ENCODE data around the gene DGKI. TPM values are rescaled to one million over a fixed set of nuclear protein-coding genes. Genes with fewer than 3 reads are reported as not detected.

The DGKI gene
- total RNA-seq, 1 donor from 2014 or later = 2.2 TPM

- H3K27ac Mint-ChIP-seq (ENCODE audit: unreplicated experiment) = no peak overlapping the region
- no peak overlapping the region for H3K4me3 Mint-ChIP-seq
- TF ChIP-seq CTCF (conservative IDR thresholded peaks at IDR 0.05) = no peak
- peaks cover 50% of the 10 kb centered on the region for H3K4me1 Mint-ChIP-seq
- DNase-seq (ENCODE audit: low read depth, low spot score) = no peak
- no peaks in the 10 kb centered on the region for H3K36me3 Mint-ChIP-seq (ENCODE audit: low read depth)
- no peaks in the 10 kb centered on the region for H3K9me3 Mint-ChIP-seq
- no peaks in the 10 kb centered on the region for H3K27me3 Mint-ChIP-seq (ENCODE audit: low read depth)
Measured at GRCh38 chr7:137413901-137414300, 432.9 kb downstream of the DGKI start.

- no peak overlapping the region for H3K4me3 Mint-ChIP-seq
- no peak overlapping the region for H3K27ac Mint-ChIP-seq (ENCODE audit: unreplicated experiment)
- DNase-seq (ENCODE audit: low read depth, low spot score) = no peak
- no peaks in the 10 kb centered on the region for H3K36me3 Mint-ChIP-seq (ENCODE audit: low read depth)
- H3K9me3 Mint-ChIP-seq = no peaks in the 10 kb centered on the region
- TF ChIP-seq CTCF (conservative IDR thresholded peaks at IDR 0.05) = no peak
- H3K4me1 Mint-ChIP-seq = peaks cover 53% of the 10 kb centered on the region
- no peaks in the 10 kb centered on the region for H3K27me3 Mint-ChIP-seq (ENCODE audit: low read depth)
Measured at GRCh38 chr7:137411446-137411845, 435.3 kb downstream of the DGKI start.

GRCh38 chr7:137408126-137408525, 438.6 kb downstream of the DGKI start:
- Mint-ChIP-seq H3K4me1 (peaks cover 46% of the 10 kb centered on the region), H3K4me3 (peak overlapping the region; percentile 0), H3K27me3 (ENCODE audit: low read depth) (no peaks in the 10 kb centered on the region), H3K27ac (ENCODE audit: unreplicated experiment) (peak overlapping the region; percentile 0), H3K9me3 (no peaks in the 10 kb centered on the region), H3K36me3 (ENCODE audit: low read depth) (no peaks in the 10 kb centered on the region)
- DNase-seq (ENCODE audit: low read depth, low spot score) = no peak
- TF ChIP-seq CTCF (conservative IDR thresholded peaks at IDR 0.05) = no peak

GRCh38 chr7:137407078-137407477, 439.7 kb downstream of the DGKI start:
- peak overlapping the region; percentile 3 for H3K4me3 Mint-ChIP-seq
- no peaks in the 10 kb centered on the region for H3K36me3 Mint-ChIP-seq (ENCODE audit: low read depth)
- H3K9me3 Mint-ChIP-seq = no peaks in the 10 kb centered on the region
- peaks cover 46% of the 10 kb centered on the region for H3K4me1 Mint-ChIP-seq
- DNase-seq (ENCODE audit: low read depth, low spot score) = no peak
- no peak for TF ChIP-seq CTCF (conservative IDR thresholded peaks at IDR 0.05)
- peak overlapping the region; percentile 4 for H3K27ac Mint-ChIP-seq (ENCODE audit: unreplicated experiment)
- H3K27me3 Mint-ChIP-seq (ENCODE audit: low read depth) = no peaks in the 10 kb centered on the region

GRCh38 chr7:137404660-137405317, 442.0 kb downstream of the DGKI start:
- H3K27me3 Mint-ChIP-seq (ENCODE audit: low read depth) = no peaks in the 10 kb centered on the region
- peaks cover 35% of the 10 kb centered on the region for H3K4me1 Mint-ChIP-seq
- H3K27ac Mint-ChIP-seq (ENCODE audit: unreplicated experiment) = no peak overlapping the region
- no peaks in the 10 kb centered on the region for H3K9me3 Mint-ChIP-seq
- no peak for TF ChIP-seq CTCF (conservative IDR thresholded peaks at IDR 0.05)
- DNase-seq (ENCODE audit: low read depth, low spot score) = no peak
- no peaks in the 10 kb centered on the region for H3K36me3 Mint-ChIP-seq (ENCODE audit: low read depth)
- H3K4me3 Mint-ChIP-seq = no peak overlapping the region

Data from neural crest cell (in vitro differentiated cells).